ENCODE data around the gene IER5. TPM values are rescaled to one million over a fixed set of nuclear protein-coding genes. Genes with fewer than 3 reads are reported as not detected.
A peak's percentile ranks its signal among the peaks of the same experiment; 100 is the strongest.

IER5 gene
- total and polyA plus RNA-seq, 2 of the 13 experiments (the other 11 are each of a cell fraction or from before 2014, with no cell fraction given), result 2.5 to 3.5 TPM

DNA sequence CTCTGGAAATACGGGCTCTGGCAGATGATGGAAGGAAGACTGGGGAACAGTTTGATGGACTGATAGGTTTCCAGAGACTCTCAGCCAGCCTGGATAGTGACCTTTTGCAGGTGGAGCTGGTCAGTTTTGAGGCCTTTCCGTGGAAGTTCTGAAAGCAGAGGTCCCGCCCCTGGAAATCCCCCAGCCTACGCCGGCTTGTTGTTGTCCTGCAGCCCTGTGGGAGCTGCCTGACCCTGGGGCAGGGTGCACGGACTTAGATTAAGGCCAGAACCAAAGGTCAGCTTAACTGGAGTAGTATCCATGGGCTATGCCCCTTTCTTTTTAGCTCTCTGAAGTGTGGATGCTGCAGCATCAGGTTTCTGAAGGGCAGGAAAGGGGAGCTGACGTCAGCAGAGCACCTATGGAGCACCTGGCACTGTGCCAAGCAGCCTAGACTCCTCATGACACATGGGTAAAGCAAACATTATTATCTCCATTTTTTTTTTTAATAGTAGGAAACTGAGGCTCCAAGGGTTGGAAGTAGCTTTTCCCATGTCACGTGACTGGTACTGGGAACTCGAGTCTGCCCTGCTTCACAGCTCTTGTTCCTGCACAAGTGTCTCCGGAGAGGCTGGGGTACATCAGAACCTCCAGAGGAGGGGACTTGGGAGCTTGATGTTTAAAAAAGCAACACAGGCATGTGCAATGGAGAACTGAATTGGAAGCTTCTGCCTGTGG lies 38.5 kb downstream of the IER5 start (continued):
- TF ChIP-seq, protein P1, sequence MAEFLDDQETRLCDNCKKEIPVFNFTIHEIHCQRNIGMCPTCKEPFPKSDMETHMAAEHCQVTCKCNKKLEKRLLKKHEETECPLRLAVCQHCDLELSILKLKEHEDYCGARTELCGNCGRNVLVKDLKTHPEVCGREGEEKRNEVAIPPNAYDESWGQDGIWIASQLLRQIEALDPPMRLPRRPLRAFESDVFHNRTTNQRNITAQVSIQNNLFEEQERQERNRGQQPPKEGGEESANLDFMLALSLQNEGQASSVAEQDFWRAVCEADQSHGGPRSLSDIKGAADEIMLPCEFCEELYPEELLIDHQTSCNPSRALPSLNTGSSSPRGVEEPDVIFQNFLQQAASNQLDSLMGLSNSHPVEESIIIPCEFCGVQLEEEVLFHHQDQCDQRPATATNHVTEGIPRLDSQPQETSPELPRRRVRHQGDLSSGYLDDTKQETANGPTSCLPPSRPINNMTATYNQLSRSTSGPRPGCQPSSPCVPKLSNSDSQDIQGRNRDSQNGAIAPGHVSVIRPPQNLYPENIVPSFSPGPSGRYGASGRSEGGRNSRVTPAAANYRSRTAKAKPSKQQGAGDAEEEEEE (CRISPR knock-in tag; IDR thresholded peaks at IDR 0.05; ENCODE audit: borderline replicate concordance), result no peak
- TF ChIP-seq MED8 (CRISPR knock-in tag; IDR thresholded peaks at IDR 0.05; ENCODE audit: insufficient replicate concordance) (no peak), FOXA1 (IDR thresholded peaks at IDR 0.05) (no peak), FOXA1 (CRISPR knock-in tag; IDR thresholded peaks at IDR 0.05) (no peak), FOXC1 (CRISPR knock-in tag; IDR thresholded peaks at IDR 0.05; ENCODE audit: borderline replicate concordance) (no peak), SOX13 (IDR thresholded peaks at IDR 0.05) (no peak), SOX13 (CRISPR knock-in tag; conservative IDR thresholded peaks at IDR 0.05 in 1 of 2, IDR thresholded peaks at IDR 0.05 in 1 of 2) (no peak), GPN1 (CRISPR knock-in tag; IDR thresholded peaks at IDR 0.05; ENCODE audit: borderline replicate concordance) (no peak), NR2F6 (IDR thresholded peaks at IDR 0.05) (no peak), NR2F6 (CRISPR knock-in tag; IDR thresholded peaks at IDR 0.05) (peak; percentile 37; the same call in 1 of the 2 replicates), PPARG (CRISPR knock-in tag; conservative IDR thresholded peaks at IDR 0.05) (no peak), ZNF567 (CRISPR knock-in tag; IDR thresholded peaks at IDR 0.05; ENCODE audit: borderline replicate concordance) (no peak), CEBPG (CRISPR knock-in tag; IDR thresholded peaks at IDR 0.05) (0 out of 2 replicates have a peak, but pooled peaks have one; percentile 3), MTA3 (CRISPR knock-in tag; IDR thresholded peaks at IDR 0.05) (no peak), ATF7-NPFF (CRISPR knock-in tag; IDR thresholded peaks at IDR 0.05; ENCODE audit: low read depth) (no peak), ZNF501 (CRISPR knock-in tag; IDR thresholded peaks at IDR 0.05) (no peak), FOXM1 (CRISPR knock-in tag; IDR thresholded peaks at IDR 0.05) (no peak), MYNN (CRISPR knock-in tag; IDR thresholded peaks at IDR 0.05; ENCODE audit: low read depth) (no peak)
- TF ChIP-seq, protein P2, sequence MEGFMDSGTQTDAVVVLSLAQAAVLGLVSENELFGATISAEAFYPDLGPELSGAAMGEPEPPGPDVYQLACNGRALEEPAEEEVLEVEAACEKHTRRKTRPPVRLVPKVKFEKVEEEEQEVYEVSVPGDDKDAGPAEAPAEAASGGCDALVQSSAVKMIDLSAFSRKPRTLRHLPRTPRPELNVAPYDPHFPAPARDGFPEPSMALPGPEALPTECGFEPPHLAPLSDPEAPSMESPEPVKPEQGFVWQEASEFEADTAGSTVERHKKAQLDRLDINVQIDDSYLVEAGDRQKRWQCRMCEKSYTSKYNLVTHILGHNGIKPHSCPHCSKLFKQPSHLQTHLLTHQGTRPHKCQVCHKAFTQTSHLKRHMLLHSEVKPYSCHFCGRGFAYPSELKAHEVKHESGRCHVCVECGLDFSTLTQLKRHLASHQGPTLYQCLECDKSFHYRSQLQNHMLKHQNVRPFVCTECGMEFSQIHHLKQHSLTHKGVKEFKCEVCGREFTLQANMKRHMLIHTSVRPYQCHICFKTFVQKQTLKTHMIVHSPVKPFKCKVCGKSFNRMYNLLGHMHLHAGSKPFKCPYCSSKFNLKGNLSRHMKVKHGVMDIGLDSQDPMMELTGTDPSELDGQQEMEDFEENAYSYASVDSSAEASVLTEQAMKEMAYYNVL (CRISPR knock-in tag; IDR thresholded peaks at IDR 0.05; ENCODE audit: borderline replicate concordance), result no peak
- TF ChIP-seq, protein P3, sequence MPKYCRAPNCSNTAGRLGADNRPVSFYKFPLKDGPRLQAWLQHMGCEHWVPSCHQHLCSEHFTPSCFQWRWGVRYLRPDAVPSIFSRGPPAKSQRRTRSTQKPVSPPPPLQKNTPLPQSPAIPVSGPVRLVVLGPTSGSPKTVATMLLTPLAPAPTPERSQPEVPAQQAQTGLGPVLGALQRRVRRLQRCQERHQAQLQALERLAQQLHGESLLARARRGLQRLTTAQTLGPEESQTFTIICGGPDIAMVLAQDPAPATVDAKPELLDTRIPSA (CRISPR knock-in tag; IDR thresholded peaks at IDR 0.05; ENCODE audit: borderline replicate concordance), result no peak
- TF ChIP-seq, protein P4, sequence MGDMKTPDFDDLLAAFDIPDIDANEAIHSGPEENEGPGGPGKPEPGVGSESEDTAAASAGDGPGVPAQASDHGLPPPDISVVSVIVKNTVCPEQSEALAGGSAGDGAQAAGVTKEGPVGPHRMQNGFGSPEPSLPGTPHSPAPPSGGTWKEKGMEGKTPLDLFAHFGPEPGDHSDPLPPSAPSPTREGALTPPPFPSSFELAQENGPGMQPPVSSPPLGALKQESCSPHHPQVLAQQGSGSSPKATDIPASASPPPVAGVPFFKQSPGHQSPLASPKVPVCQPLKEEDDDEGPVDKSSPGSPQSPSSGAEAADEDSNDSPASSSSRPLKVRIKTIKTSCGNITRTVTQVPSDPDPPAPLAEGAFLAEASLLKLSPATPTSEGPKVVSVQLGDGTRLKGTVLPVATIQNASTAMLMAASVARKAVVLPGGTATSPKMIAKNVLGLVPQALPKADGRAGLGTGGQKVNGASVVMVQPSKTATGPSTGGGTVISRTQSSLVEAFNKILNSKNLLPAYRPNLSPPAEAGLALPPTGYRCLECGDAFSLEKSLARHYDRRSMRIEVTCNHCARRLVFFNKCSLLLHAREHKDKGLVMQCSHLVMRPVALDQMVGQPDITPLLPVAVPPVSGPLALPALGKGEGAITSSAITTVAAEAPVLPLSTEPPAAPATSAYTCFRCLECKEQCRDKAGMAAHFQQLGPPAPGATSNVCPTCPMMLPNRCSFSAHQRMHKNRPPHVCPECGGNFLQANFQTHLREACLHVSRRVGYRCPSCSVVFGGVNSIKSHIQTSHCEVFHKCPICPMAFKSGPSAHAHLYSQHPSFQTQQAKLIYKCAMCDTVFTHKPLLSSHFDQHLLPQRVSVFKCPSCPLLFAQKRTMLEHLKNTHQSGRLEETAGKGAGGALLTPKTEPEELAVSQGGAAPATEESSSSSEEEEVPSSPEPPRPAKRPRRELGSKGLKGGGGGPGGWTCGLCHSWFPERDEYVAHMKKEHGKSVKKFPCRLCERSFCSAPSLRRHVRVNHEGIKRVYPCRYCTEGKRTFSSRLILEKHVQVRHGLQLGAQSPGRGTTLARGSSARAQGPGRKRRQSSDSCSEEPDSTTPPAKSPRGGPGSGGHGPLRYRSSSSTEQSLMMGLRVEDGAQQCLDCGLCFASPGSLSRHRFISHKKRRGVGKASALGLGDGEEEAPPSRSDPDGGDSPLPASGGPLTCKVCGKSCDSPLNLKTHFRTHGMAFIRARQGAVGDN (CRISPR knock-in tag; IDR thresholded peaks at IDR 0.05), result peak; percentile 36
